Measurements from ENCODE around the gene HLA-B.
"Not testable (repeated sequence)": the region's sequence is repeated elsewhere in the genome, so short reads cannot be mapped to it uniquely, and the experiment has no call there.

HLA-B gene

DNA sequence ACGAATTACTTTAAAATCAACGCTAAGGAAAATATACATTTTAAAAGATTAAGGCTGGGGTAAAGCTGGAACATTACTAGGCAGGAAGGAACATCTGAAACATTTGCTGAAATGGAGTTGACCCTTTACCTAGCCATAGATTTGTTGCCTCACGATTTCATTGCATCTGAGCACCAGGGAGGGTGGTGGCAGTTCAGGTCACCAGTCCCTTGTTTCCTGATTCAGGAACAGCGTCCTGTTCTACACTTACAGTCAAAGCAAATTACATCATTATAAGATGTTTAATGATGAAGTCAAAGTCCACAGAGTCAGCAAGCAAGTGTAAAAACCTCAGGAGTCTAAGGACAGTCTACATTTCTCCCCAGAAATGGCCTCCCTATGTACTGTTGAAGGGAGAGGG lies 37.4 kb upstream of the HLA-B start:
- in situ Hi-C loops (cut with MboI; ENCODE audit: low pct_unique_long_range_greater_than_20kb, low sequenced_read_pairs, unreplicated experiment): no loop called here
- TF ChIP-seq, protein P1, sequence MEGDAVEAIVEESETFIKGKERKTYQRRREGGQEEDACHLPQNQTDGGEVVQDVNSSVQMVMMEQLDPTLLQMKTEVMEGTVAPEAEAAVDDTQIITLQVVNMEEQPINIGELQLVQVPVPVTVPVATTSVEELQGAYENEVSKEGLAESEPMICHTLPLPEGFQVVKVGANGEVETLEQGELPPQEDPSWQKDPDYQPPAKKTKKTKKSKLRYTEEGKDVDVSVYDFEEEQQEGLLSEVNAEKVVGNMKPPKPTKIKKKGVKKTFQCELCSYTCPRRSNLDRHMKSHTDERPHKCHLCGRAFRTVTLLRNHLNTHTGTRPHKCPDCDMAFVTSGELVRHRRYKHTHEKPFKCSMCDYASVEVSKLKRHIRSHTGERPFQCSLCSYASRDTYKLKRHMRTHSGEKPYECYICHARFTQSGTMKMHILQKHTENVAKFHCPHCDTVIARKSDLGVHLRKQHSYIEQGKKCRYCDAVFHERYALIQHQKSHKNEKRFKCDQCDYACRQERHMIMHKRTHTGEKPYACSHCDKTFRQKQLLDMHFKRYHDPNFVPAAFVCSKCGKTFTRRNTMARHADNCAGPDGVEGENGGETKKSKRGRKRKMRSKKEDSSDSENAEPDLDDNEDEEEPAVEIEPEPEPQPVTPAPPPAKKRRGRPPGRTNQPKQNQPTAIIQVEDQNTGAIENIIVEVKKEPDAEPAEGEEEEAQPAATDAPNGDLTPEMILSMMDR (IDR thresholded peaks at IDR 0.05; ENCODE audit: extremely low read depth, insufficient read depth, missing control alignments): no peak
- DNase-seq (ENCODE audit: low spot score): no peak

DNA sequence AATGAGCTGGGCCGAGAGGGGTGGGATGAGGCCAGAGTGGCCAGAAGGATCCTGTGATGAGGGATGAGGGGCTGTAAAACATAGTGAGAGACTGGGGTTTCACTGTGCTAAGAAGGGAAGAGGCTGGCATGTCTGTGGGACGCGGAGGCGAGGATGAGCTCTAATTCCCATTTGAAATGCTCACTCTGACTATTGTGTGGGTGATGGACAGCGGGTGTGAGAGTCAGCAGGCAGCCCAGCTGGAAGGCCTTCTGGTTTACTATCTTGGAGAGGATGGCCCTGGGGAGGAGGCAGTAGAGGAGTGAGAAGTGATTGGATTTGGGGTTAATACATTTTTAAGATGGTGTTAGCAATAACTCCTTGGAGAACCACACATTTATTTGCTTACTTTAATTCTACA lies 37.0 kb upstream of the HLA-B start:
- DNase-seq (ENCODE audit: low spot score): no peak
- TF ChIP-seq, protein P1 (IDR thresholded peaks at IDR 0.05; ENCODE audit: extremely low read depth, insufficient read depth, missing control alignments): no peak
- in situ Hi-C loops (cut with MboI; ENCODE audit: low pct_unique_long_range_greater_than_20kb, low sequenced_read_pairs, unreplicated experiment): no loop called here

DNA sequence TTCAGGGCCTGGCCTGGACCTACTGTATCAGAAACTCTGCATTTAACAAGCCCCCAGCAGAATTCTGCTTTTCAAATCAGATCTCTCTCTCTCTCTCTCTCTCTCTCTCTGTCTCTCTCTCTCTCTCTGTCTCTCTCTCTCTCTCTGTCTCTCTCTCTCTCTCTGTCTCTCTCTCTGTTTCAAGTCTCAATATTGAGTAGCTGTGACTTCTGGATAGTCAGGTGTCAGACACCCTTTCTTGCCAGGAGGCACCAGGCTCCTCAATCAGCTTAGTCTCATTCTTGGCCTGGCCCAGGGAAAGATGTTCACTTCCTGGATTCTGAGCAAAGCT lies 32.8 kb upstream of the HLA-B start:
- in situ Hi-C loops (cut with MboI; ENCODE audit: low pct_unique_long_range_greater_than_20kb, low sequenced_read_pairs, unreplicated experiment): not testable (repeated sequence)

DNA sequence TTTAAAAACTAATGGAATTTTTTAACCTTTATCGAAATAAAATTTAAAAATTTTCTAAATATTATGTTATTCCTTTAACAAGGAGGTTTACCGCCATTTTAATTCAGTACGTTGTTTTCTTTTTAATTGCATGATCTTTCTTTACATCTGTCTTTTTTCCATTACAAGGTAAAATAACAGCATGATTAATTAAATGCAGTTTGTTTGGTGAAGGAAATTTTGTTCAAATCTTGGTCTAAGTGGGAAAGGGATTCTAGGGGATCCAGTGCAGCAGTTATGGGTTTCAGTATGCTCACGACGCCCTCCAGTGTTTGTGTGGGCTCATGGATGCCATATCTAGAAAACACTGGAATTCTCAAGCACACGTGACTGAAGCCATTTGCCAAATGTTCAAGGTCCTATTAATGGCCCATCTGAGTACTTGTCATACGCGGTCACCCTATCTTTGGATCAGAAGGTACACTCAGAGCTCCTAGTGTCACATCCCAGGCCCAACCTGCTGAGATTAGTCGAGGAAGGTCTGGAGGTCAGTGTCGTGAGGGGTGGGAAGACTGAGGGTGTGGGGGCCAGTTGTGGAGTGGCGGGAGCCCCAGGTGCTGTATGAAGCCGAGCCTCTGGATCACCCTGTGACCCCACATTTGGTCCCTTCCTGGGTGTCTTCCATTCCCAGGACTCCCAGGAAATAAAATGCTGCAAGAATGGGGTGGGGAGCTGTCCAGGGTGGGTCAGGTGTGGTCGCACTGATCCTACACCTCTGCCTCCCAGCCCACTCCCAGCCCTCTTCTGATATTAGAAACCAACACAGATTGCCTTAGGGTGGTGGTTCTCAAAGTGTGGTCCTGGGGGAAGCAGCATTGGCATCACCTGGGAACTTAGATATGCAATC lies 32.2 kb upstream of the HLA-B start:
- in situ Hi-C loops (cut with MboI; ENCODE audit: low pct_unique_long_range_greater_than_20kb, low sequenced_read_pairs, unreplicated experiment); DNase-seq (ENCODE audit: low spot score): not testable (repeated sequence)

More for the DNA sequence above, 32.8 kb upstream of the HLA-B start:
- not testable (repeated sequence) for DNase-seq (ENCODE audit: low spot score)

DNA sequence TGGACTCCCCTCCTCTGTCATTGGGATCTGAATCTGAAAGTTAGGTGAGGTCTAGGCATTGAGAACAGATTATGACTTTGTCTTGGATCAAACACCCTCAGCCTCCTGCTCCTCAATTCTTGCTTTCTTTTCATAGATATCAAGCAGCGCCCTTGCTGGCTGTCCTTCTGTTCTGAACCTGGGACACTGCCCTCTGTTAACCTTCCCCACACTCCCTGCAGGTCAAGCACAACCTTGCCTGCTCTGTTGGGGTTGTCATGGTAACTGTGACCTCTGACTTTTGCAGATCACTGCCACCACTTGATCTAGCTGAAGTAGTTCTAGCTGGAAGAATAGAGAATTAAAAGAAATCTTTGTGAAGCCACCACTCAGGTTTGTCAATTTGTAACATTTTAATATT lies 30.0 kb upstream of the HLA-B start:
- TF ChIP-seq, protein P1 (IDR thresholded peaks at IDR 0.05; ENCODE audit: extremely low read depth, insufficient read depth, missing control alignments): no peak
- in situ Hi-C loops (cut with MboI; ENCODE audit: low pct_unique_long_range_greater_than_20kb, low sequenced_read_pairs, unreplicated experiment): no loop called here
- no peak for DNase-seq (ENCODE audit: low spot score)

- DNase-seq (ENCODE audit: low spot score): no peak
- TF ChIP-seq, protein P1 (IDR thresholded peaks at IDR 0.05; ENCODE audit: extremely low read depth, insufficient read depth, missing control alignments): no peak
- in situ Hi-C loops (cut with MboI; ENCODE audit: low pct_unique_long_range_greater_than_20kb, low sequenced_read_pairs, unreplicated experiment): no loop called here
These were observed 29.1 kb upstream of the HLA-B start for GRCh38 chr6:31386099-31386498.

DNA sequence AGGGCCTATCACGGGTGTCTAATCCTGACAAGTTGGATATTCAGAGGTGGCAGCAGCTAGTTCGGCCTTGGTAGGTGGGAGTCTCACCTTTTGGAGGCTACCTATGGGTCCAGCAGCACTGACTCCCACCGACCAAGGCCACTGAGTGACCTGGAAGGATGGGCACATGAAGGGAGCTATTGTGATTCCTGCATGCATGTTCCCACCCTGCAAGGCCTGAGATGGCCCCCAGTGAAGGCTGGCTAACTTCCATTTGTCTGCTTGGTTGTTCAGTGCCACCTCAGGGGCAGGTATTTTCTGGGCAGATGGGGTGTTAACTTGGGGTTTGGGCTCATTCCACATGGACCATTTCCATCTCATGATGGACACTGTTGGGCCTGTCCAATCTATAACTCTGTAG lies 28.1 kb upstream of the HLA-B start:
- no peak for DNase-seq (ENCODE audit: low spot score)
- in situ Hi-C loops (cut with MboI; ENCODE audit: low pct_unique_long_range_greater_than_20kb, low sequenced_read_pairs, unreplicated experiment): no loop called here
- TF ChIP-seq, protein P1 (IDR thresholded peaks at IDR 0.05; ENCODE audit: extremely low read depth, insufficient read depth, missing control alignments): no peak

DNA sequence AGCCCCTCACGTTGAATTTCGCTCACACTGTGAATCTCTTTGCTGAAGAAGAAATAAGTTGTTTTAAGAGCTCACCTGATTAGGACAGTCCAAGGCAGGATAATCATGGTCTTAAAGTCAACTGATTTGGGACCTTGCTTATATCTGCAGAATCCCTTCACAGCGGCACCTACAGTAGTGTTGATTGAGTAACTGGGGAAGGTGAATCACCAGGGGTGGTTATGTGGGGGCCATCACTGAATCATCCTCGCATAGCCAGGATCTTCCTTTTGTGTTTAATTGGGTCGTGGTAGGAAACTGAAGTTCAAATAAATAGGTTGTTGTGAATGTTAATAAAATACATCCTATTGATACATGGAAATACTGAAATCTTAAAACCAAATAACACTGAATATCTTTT lies 26.2 kb upstream of the HLA-B start:
- DNase-seq (ENCODE audit: low spot score): no peak
- in situ Hi-C loops (cut with MboI; ENCODE audit: low pct_unique_long_range_greater_than_20kb, low sequenced_read_pairs, unreplicated experiment): no loop called here
- TF ChIP-seq, protein P1 (IDR thresholded peaks at IDR 0.05; ENCODE audit: extremely low read depth, insufficient read depth, missing control alignments): no peak

Data from GM13977 (cell line).